Neural cell (in vitro differentiated cells): ENCODE results near the gene GPR21. TPM values are rescaled to one million over a fixed set of nuclear protein-coding genes. Genes with fewer than 3 reads are reported as not detected.

Source experiments
- H2AFZ ChIP-seq: fragments of 200-600, 300-800 bp; sonication (generic), shearing (Covaris generic); 2 replicates; pipeline ENCODE4 v1.6.0; 2014; ENCODE audit warnings: low read depth, mild to moderate bottlenecking, antibody characterized with exemption, low read length, moderate library complexity
- H3F3A ChIP-seq: fragments of 200-600 bp; shearing (Covaris generic); 2 replicates; pipeline ENCODE4 v1.6.1; 2016; ENCODE audit warnings: mild to moderate bottlenecking, moderate library complexity, mixed read lengths, antibody characterized with exemption, low read length; ENCODE audit not compliant: insufficient read depth, poor library complexity, severe bottlenecking
- H3K27ac ChIP-seq: fragments of 200-600, 300-800 bp; sonication (generic), shearing (Covaris generic); 2 replicates; pipeline ENCODE4 v1.5.1; 2014; ENCODE audit warnings: mild to moderate bottlenecking, low read length, moderate library complexity
- H3K27me3 ChIP-seq: fragments of 300-800, 200-600 bp; sonication (generic), shearing (Covaris generic); 2 replicates; pipeline ENCODE4 v1.6.0; 2014; ENCODE audit warnings: mild to moderate bottlenecking, low read depth, low read length, moderate library complexity; ENCODE audit not compliant: insufficient read depth
- H3K36me3 ChIP-seq: fragments of 300-800, 200-600 bp; sonication (generic), shearing (Covaris generic); 2 replicates; pipeline ENCODE4 v1.5.1; 2014; ENCODE audit warnings: mild to moderate bottlenecking, antibody characterized with exemption, low read length, moderate library complexity; ENCODE audit not compliant: insufficient read depth
- H3K4me2 ChIP-seq: fragments of 300-800, 200-600 bp; sonication (generic), shearing (Covaris generic); 2 replicates; pipeline ENCODE4 v1.6.0; 2014; ENCODE audit warnings: mild to moderate bottlenecking, low read length
- H3K4me3 ChIP-seq: fragments of 300-800, 200-600 bp; sonication (generic), shearing (Covaris generic); 2 replicates; pipeline ENCODE4 v1.5.1; 2014; ENCODE audit warnings: mild to moderate bottlenecking, low read length, moderate library complexity
- H3K79me2 ChIP-seq: fragments of 200-600 bp; shearing (Covaris generic); replicated peaks from 2 replicates; pipeline ENCODE4 v1.6.0; 2014; ENCODE audit warnings: mild to moderate bottlenecking, low read length, moderate library complexity; ENCODE audit not compliant: insufficient read depth
- H3K9ac ChIP-seq: fragments of 300-800, 200-600 bp; sonication (generic), shearing (Covaris generic); 2 replicates; pipeline ENCODE4 v1.6.1; 2016; ENCODE audit warnings: mild to moderate bottlenecking, low read length, mixed read lengths
- H3K9me2 ChIP-seq: fragments of 200-600 bp; shearing (Covaris generic); 2 replicates; pipeline ENCODE4 v1.6.1; 2016; ENCODE audit warnings: mild to moderate bottlenecking, low read length, mixed read lengths; ENCODE audit not compliant: insufficient read depth
- H3K9me3 ChIP-seq: fragments of 200-600, 300-800 bp; sonication (generic), shearing (Covaris generic); 2 replicates; pipeline ENCODE4 v1.6.1; 2016; ENCODE audit warnings: mild to moderate bottlenecking, mixed run types, low read length, moderate library complexity, mixed read lengths
- H4K20me1 ChIP-seq: fragments of 200-600 bp; shearing (Covaris generic); 2 replicates; pipeline ENCODE4 v1.6.1; 2016; ENCODE audit warnings: mild to moderate bottlenecking, mixed run types; ENCODE audit not compliant: insufficient read depth
- EP300 ChIP-seq: fragments of 450-650 bp; conservative IDR thresholded peaks from 2 replicates; pipeline ENCODE4 v1.6.1; 2014; ENCODE audit warnings: antibody characterized with exemption, mild to moderate bottlenecking, moderate library complexity; ENCODE audit not compliant: poor library complexity, severe bottlenecking
- EZH2 ChIP-seq: fragments of 200-600, 300-800 bp; shearing (Covaris generic), sonication (generic); IDR thresholded peaks from 2 replicates; pipeline ENCODE4 v1.6.1; 2014; ENCODE audit warnings: antibody characterized with exemption, low read length, borderline replicate concordance, mild to moderate bottlenecking; ENCODE audit not compliant: insufficient read depth, poor library complexity, severe bottlenecking
- MXI1 ChIP-seq: fragments of 450-650 bp; conservative IDR thresholded peaks from 2 replicates; pipeline ENCODE4 v1.6.1; 2014; ENCODE audit warnings: antibody characterized with exemption, mild to moderate bottlenecking; ENCODE audit not compliant: poor library complexity, severe bottlenecking
- POLR2AphosphoS5 ChIP-seq: IDR thresholded peaks from 2 replicates; pipeline ENCODE4 v1.6.1; 2012
- RAD21 ChIP-seq: fragments of 450-650 bp; conservative IDR thresholded peaks from 2 replicates; pipeline ENCODE4 v1.6.1; 2014; ENCODE audit warnings: antibody characterized with exemption, mild to moderate bottlenecking, moderate library complexity
- SMC3 ChIP-seq: fragments of 450-650 bp; conservative IDR thresholded peaks from 2 replicates; pipeline ENCODE4 v1.6.1; 2014; ENCODE audit warnings: antibody characterized with exemption, mild to moderate bottlenecking, moderate library complexity; ENCODE audit not compliant: poor library complexity
- TAF1 ChIP-seq: IDR thresholded peaks from 2 replicates; pipeline ENCODE4 v1.6.1; 2012; ENCODE audit warnings: low read depth
- polyA plus RNA-seq: library from polyadenylated mRNA; depleted of rRNA; stranded (reverse); fragments of >200 nt; gene quantifications from 2 replicates; pipeline ENCODE4 v1.2.3, GENCODE V29; 2014
- TF ChIP-seq, protein P1 (sequence below): fragments of 450-650 bp; IDR thresholded peaks from 2 replicates; pipeline ENCODE4 v1.5.1; 2014; ENCODE audit warnings: antibody characterized with exemption, mild to moderate bottlenecking, moderate library complexity; ENCODE audit not compliant: poor library complexity, severe bottlenecking
- TF ChIP-seq, protein P2 (sequence below): IDR thresholded peaks from 2 replicates; pipeline ENCODE4 v1.6.1; 2012; ENCODE audit warnings: borderline replicate concordance

The GPR21 gene
- polyA plus RNA-seq, 1 donor from 2014 or later = 2.2 TPM

DNA sequence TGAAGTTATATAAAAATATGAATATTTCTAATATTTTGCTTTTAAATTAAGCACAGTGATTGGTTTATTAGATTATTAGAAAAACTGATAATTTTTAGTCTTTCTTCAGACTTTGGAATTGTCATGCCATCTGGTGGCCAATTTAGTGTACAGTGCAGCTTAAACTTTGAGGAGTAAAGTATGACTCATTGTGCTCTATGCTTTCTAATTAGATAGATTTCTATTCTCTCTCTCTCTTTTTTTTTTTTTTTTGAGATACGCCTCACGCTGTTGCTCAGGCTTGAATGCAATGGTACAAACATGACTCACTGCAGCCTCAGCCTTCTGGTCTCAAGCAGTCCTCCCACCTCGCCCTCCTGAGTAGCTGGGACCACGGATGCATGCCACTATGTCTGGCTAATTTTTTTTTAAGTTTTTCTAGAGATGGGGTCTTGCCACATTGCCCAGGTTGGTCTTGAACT is 42.1 kb upstream of the GPR21 start:
- no peaks in the 10 kb centered on the region for H3K79me2 ChIP-seq
- TF ChIP-seq, protein P1, sequence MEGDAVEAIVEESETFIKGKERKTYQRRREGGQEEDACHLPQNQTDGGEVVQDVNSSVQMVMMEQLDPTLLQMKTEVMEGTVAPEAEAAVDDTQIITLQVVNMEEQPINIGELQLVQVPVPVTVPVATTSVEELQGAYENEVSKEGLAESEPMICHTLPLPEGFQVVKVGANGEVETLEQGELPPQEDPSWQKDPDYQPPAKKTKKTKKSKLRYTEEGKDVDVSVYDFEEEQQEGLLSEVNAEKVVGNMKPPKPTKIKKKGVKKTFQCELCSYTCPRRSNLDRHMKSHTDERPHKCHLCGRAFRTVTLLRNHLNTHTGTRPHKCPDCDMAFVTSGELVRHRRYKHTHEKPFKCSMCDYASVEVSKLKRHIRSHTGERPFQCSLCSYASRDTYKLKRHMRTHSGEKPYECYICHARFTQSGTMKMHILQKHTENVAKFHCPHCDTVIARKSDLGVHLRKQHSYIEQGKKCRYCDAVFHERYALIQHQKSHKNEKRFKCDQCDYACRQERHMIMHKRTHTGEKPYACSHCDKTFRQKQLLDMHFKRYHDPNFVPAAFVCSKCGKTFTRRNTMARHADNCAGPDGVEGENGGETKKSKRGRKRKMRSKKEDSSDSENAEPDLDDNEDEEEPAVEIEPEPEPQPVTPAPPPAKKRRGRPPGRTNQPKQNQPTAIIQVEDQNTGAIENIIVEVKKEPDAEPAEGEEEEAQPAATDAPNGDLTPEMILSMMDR = peak; percentile 62
- no peak for TF ChIP-seq EP300
- TF ChIP-seq, protein P2, sequence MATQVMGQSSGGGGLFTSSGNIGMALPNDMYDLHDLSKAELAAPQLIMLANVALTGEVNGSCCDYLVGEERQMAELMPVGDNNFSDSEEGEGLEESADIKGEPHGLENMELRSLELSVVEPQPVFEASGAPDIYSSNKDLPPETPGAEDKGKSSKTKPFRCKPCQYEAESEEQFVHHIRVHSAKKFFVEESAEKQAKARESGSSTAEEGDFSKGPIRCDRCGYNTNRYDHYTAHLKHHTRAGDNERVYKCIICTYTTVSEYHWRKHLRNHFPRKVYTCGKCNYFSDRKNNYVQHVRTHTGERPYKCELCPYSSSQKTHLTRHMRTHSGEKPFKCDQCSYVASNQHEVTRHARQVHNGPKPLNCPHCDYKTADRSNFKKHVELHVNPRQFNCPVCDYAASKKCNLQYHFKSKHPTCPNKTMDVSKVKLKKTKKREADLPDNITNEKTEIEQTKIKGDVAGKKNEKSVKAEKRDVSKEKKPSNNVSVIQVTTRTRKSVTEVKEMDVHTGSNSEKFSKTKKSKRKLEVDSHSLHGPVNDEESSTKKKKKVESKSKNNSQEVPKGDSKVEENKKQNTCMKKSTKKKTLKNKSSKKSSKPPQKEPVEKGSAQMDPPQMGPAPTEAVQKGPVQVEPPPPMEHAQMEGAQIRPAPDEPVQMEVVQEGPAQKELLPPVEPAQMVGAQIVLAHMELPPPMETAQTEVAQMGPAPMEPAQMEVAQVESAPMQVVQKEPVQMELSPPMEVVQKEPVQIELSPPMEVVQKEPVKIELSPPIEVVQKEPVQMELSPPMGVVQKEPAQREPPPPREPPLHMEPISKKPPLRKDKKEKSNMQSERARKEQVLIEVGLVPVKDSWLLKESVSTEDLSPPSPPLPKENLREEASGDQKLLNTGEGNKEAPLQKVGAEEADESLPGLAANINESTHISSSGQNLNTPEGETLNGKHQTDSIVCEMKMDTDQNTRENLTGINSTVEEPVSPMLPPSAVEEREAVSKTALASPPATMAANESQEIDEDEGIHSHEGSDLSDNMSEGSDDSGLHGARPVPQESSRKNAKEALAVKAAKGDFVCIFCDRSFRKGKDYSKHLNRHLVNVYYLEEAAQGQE = no peak
- TF ChIP-seq MXI1 = no peak
- TF ChIP-seq RAD21 = peak; percentile 62
- TF ChIP-seq EZH2 = no peak
- TF ChIP-seq POLR2AphosphoS5 = no peak
- TF ChIP-seq SMC3 = peak; percentile 65
- TF ChIP-seq TAF1 = no peak
- no peak overlapping the region for H3K27ac ChIP-seq
- H3K36me3 ChIP-seq = no peaks in the 10 kb centered on the region
- H2AFZ ChIP-seq = no peak overlapping the region
- H3K9ac ChIP-seq = no peak overlapping the region
- no peaks in the 10 kb centered on the region for H3K27me3 ChIP-seq
- H3F3A ChIP-seq = no peaks in the 10 kb centered on the region
- no peaks in the 10 kb centered on the region for H3K9me2 ChIP-seq
- H3K4me3 ChIP-seq = no peak overlapping the region
- H3K4me2 ChIP-seq = no peak overlapping the region
- no peaks in the 10 kb centered on the region for H3K9me3 ChIP-seq
- no peaks in the 10 kb centered on the region for H4K20me1 ChIP-seq

- no peaks in the 10 kb centered on the region for H3K79me2 ChIP-seq
- no peaks in the 10 kb centered on the region for H3K27me3 ChIP-seq
- no peaks in the 10 kb centered on the region for H3K9me2 ChIP-seq
- no peak for TF ChIP-seq RAD21
- no peak for TF ChIP-seq SMC3
- TF ChIP-seq EP300 = no peak
- TF ChIP-seq, protein P1 = no peak
- TF ChIP-seq, protein P2 = no peak
- TF ChIP-seq TAF1 = no peak
- TF ChIP-seq MXI1 = no peak
- no peaks in the 10 kb centered on the region for H3F3A ChIP-seq
- H3K9ac ChIP-seq = no peak overlapping the region
- no peak overlapping the region for H2AFZ ChIP-seq
- no peaks in the 10 kb centered on the region for H4K20me1 ChIP-seq
- no peak overlapping the region for H3K4me3 ChIP-seq
- H3K36me3 ChIP-seq = no peaks in the 10 kb centered on the region
- no peak overlapping the region for H3K27ac ChIP-seq
- no peak overlapping the region for H3K4me2 ChIP-seq
- H3K9me3 ChIP-seq = no peaks in the 10 kb centered on the region
Measured at GRCh38 chr9:122996586-122996985, 36.9 kb upstream of the GPR21 start.
